ENCODE data around the gene RELN. TPM values are rescaled to one million over a fixed set of nuclear protein-coding genes. Genes with fewer than 3 reads are reported as not detected.
A peak's percentile ranks its signal among the peaks of the same experiment; 100 is the strongest.

The RELN gene
- total RNA-seq, 2 donors from 2014 or later, result 3.9 to 8.5 TPM

DNA sequence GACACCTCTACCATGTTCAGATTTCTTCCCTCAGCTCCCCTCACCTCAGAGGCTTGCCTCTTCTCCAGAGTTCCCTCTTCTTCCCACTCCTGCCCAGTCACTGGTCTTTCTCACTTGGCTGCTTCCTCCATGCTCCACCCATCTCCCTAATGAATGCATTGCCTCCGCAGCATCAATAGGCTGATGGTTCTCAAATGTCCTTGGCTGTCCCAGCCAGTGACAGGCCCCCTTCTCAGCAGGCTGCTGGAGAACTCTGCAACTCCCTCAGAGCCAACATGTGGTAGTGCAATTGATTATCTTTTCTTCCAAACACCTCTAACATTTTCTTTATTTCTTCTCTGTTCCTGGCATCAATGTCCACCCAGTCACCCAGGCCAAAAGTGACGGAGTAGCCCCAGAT lies 218.2 kb downstream of the RELN start:
- Mint-ChIP-seq H3K27me3 (ENCODE audit: insufficient read depth) (peaks cover 3% of the 10 kb centered on the region), H3K4me1 (peaks cover 22% of the 10 kb centered on the region), H3K27ac (no peak overlapping the region), H3K4me3 (no peak overlapping the region), H3K36me3 (ENCODE audit: low read depth) (no peaks in the 10 kb centered on the region), H3K9me3 (no peaks in the 10 kb centered on the region)
- Histone ChIP-seq H3K9me3 (ENCODE audit: control insufficient read depth, low read length) (no peaks in the 10 kb centered on the region), H3K27ac (ENCODE audit: low read depth, low read length) (no peak overlapping the region), H3K36me3 (ENCODE audit: control insufficient read depth, insufficient read depth, low read length) (no peaks in the 10 kb centered on the region), H3K4me3 (ENCODE audit: low read length) (no peak overlapping the region), H3K27me3 (ENCODE audit: control insufficient read depth, insufficient read depth, low read length, poor library complexity, severe bottlenecking) (no peaks in the 10 kb centered on the region), H3K4me1 (ENCODE audit: control insufficient read depth, insufficient read depth, low read length) (no peaks in the 10 kb centered on the region), H3K9ac (ENCODE audit: extremely low read depth, low read length, poor library complexity, severe bottlenecking) (no peak overlapping the region)
- DNase-seq, result peak; percentile 61
- TF ChIP-seq, protein P1, sequence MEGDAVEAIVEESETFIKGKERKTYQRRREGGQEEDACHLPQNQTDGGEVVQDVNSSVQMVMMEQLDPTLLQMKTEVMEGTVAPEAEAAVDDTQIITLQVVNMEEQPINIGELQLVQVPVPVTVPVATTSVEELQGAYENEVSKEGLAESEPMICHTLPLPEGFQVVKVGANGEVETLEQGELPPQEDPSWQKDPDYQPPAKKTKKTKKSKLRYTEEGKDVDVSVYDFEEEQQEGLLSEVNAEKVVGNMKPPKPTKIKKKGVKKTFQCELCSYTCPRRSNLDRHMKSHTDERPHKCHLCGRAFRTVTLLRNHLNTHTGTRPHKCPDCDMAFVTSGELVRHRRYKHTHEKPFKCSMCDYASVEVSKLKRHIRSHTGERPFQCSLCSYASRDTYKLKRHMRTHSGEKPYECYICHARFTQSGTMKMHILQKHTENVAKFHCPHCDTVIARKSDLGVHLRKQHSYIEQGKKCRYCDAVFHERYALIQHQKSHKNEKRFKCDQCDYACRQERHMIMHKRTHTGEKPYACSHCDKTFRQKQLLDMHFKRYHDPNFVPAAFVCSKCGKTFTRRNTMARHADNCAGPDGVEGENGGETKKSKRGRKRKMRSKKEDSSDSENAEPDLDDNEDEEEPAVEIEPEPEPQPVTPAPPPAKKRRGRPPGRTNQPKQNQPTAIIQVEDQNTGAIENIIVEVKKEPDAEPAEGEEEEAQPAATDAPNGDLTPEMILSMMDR (conservative IDR thresholded peaks at IDR 0.05), result no peak
- 73 to 82% methylated on average over 2 of the region's 2 CpGs for WGBS, 2 experiments (ENCODE audit: insufficient coverage in 1 of 2, insufficient read length in 1 of 2)

DNA sequence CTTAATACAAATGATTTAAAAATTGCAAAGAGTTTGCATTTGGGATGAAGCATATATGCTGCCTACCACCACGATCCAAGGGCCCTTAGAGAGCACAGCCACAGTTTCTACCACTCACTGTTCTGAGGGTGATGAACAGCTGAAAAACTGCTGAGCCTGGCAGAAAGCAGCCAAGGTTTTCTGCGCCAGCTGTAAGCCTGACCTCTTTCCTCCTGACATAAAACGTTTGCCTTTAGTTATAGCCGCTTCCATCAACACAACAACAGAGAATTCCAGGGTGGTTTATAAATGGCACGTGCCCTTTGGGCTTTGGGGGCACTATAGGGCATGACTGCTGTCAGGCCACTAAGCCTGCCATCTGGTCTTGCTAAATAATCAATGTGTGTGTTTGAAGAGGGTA lies 222.8 kb downstream of the RELN start:
- H3K4me1 Mint-ChIP-seq, result peaks cover 26% of the 10 kb centered on the region
- WGBS, 2 experiments (ENCODE audit: insufficient coverage in 1 of 2, insufficient read length in 1 of 2), result 63 to 84% methylated on average over 2 to 5 of the region's 5 CpGs
- peak overlapping the region; percentile 34 for H3K27ac ChIP-seq (ENCODE audit: low read depth, low read length)

DNA sequence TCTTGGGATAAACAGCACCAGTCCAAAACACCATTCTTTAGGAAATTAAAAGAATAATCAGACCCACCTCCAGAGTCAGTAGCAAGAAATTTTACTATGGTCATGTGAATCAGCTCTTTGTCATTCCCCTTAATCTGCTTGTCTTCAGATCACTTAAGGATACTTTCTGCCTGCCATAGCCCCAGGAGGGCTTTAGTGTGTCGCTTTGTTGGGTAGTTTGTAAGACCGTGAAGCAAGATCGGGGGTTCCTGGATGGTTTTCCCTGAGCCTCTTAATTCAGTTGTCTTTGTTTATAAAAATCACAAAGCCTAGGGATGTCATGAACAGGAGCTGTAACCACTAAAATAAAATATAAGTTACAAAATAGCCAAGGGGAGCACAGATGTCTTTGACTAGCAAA lies 223.6 kb downstream of the RELN start:
- Histone ChIP-seq H3K9ac (ENCODE audit: extremely low read depth, low read length, poor library complexity, severe bottlenecking) (no peak overlapping the region), H3K4me3 (ENCODE audit: low read length) (no peak overlapping the region), H3K36me3 (ENCODE audit: control insufficient read depth, insufficient read depth, low read length) (no peaks in the 10 kb centered on the region), H3K27ac (ENCODE audit: low read depth, low read length) (peak overlapping the region; percentile 30), H3K4me1 (ENCODE audit: control insufficient read depth, insufficient read depth, low read length) (peaks cover 4% of the 10 kb centered on the region), H3K27me3 (ENCODE audit: control insufficient read depth, insufficient read depth, low read length, poor library complexity, severe bottlenecking) (no peaks in the 10 kb centered on the region), H3K9me3 (ENCODE audit: control insufficient read depth, low read length) (no peaks in the 10 kb centered on the region)
- Mint-ChIP-seq H3K27ac (no peak overlapping the region), H3K4me1 (peaks cover 24% of the 10 kb centered on the region), H3K27me3 (ENCODE audit: insufficient read depth) (peaks cover 3% of the 10 kb centered on the region), H3K9me3 (no peaks in the 10 kb centered on the region), H3K36me3 (ENCODE audit: low read depth) (no peaks in the 10 kb centered on the region), H3K4me3 (no peak overlapping the region)
- TF ChIP-seq, protein P1 (conservative IDR thresholded peaks at IDR 0.05), result no peak
- peak; percentile 55 for DNase-seq
- 34% methylated on average over 3 of the region's 3 CpGs; no CpG with 5 or more reads in 1 of the 2 experiments for WGBS, 2 experiments (ENCODE audit: insufficient coverage in 1 of 2, insufficient read length in 1 of 2)

More for the DNA sequence above, 222.8 kb downstream of the RELN start:
- DNase-seq, result no peak
- TF ChIP-seq, protein P1 (conservative IDR thresholded peaks at IDR 0.05), result no peak
- H3K36me3 Mint-ChIP-seq (ENCODE audit: low read depth), result no peaks in the 10 kb centered on the region
- no peak overlapping the region for H3K9ac ChIP-seq (ENCODE audit: extremely low read depth, low read length, poor library complexity, severe bottlenecking)
- H3K27me3 Mint-ChIP-seq (ENCODE audit: insufficient read depth), result peaks cover 3% of the 10 kb centered on the region
- H3K27ac Mint-ChIP-seq, result no peak overlapping the region
- H3K27me3 ChIP-seq (ENCODE audit: control insufficient read depth, insufficient read depth, low read length, poor library complexity, severe bottlenecking), result no peaks in the 10 kb centered on the region
- no peaks in the 10 kb centered on the region for H3K36me3 ChIP-seq (ENCODE audit: control insufficient read depth, insufficient read depth, low read length)
- H3K4me3 Mint-ChIP-seq, result no peak overlapping the region
- H3K9me3 ChIP-seq (ENCODE audit: control insufficient read depth, low read length), result no peaks in the 10 kb centered on the region
- H3K9me3 Mint-ChIP-seq, result no peaks in the 10 kb centered on the region
- H3K4me1 ChIP-seq (ENCODE audit: control insufficient read depth, insufficient read depth, low read length), result peaks cover 4% of the 10 kb centered on the region
- no peak overlapping the region for H3K4me3 ChIP-seq (ENCODE audit: low read length)

Data from endodermal cell (in vitro differentiated cells).